ENCODE measurements around the gene IRS4.

The IRS4 gene

DNA sequence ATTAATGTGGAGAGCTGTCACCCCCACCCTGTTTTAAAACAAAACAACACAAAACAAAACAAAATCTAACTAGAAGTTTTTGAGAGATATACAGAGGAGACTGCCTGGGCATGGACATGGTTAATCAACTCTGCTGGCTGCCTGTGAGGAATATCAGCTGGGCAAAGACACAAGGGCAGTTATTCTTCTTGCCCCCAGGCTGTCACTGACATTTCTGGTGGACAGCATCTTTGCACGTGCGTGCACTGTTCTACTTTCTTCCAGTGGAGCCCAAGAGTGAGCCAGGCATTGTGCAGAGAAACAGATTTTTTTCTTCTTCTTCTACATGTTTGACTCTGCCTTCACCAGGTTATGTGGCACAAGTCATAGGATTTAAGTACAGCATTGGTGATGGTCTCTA lies 13.8 kb downstream of the IRS4 start:
- Histone ChIP-seq H3K4me1 (ENCODE audit: control insufficient read depth, insufficient read depth, low read length) (peaks cover 26% of the 10 kb centered on the region), H3K4me3 (ENCODE audit: low read depth, low read length) (no peak overlapping the region), H3K36me3 (ENCODE audit: control insufficient read depth, insufficient read depth, low read length) (no peaks in the 10 kb centered on the region), H3K9me3 (ENCODE audit: control insufficient read depth, insufficient read depth, low read length) (no peaks in the 10 kb centered on the region), H3K27me3 (ENCODE audit: control insufficient read depth, insufficient read depth, low read length) (no peaks in the 10 kb centered on the region), H3K9ac (ENCODE audit: low read depth, low read length) (peak overlapping the region; percentile 16)

DNA sequence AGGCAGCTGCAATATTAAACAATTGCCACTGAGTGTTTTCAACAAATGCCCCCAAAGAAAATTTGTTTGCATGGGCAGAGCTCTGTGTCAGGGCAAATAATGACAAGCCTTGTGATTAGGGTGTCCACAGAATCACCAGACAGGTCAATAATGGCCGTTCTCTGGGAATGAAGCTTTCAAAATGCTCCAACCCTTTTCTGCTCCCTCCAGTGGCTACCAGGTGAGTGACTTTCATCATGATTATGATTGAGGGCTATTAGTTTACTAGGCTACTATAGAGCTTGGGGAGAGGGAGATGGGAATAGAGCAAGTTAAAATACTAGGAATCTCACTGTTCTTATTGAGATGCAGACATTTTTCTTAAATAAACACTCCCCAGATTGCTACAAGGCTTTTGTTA lies 23.5 kb downstream of the IRS4 start:
- Histone ChIP-seq H3K9ac (ENCODE audit: low read depth, low read length) (no peak overlapping the region), H3K36me3 (ENCODE audit: control insufficient read depth, insufficient read depth, low read length) (no peaks in the 10 kb centered on the region), H3K4me3 (ENCODE audit: low read depth, low read length) (no peak overlapping the region), H3K4me1 (ENCODE audit: control insufficient read depth, insufficient read depth, low read length) (peaks cover 3% of the 10 kb centered on the region), H3K9me3 (ENCODE audit: control insufficient read depth, insufficient read depth, low read length) (no peaks in the 10 kb centered on the region), H3K27me3 (ENCODE audit: control insufficient read depth, insufficient read depth, low read length) (no peaks in the 10 kb centered on the region)

DNA sequence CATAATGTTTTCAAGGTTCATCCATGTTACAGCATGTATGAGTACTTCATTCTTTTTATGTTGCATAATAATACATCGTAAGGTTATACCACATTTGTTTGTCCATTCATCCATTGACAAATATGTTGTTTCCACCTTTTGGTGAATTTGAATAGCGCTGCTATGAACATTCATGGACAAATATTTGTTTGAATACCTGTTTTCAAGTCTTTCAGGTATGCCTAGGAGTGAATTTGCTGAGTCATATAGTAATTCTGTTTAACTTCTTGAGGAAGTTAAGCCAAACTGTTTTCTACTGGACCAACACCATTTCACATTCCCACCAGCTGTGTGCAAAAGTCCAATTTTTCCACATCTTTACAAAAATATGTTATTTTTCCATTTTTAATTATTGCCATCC lies 31.5 kb downstream of the IRS4 start:
- no peaks in the 10 kb centered on the region for H3K9me3 ChIP-seq (ENCODE audit: control insufficient read depth, insufficient read depth, low read length)
- H3K36me3 ChIP-seq (ENCODE audit: control insufficient read depth, insufficient read depth, low read length), result no peaks in the 10 kb centered on the region
- no peak overlapping the region for H3K4me3 ChIP-seq (ENCODE audit: low read depth, low read length)
- H3K4me1 ChIP-seq (ENCODE audit: control insufficient read depth, insufficient read depth, low read length), result no peaks in the 10 kb centered on the region
- no peak overlapping the region for H3K9ac ChIP-seq (ENCODE audit: low read depth, low read length)
- no peaks in the 10 kb centered on the region for H3K27me3 ChIP-seq (ENCODE audit: control insufficient read depth, insufficient read depth, low read length)

DNA sequence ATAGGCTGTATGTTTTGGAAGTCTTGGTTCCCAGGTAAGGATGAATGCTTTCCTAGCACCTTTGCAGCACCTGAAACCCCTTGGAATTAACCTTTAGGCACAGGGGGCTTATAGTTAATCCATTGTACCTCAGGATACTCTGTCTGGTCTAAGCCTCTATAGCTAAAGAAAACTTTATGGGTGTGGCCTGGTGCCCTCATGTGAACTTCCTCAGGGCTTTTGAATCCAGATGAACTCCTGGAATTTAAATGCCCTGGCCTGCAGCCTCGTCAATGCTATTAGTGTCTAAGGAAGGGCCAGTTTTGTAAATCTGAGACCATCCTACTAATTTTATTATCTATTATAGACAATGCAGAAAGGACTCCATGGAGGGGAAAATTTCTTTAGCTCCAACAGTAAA lies 33.8 kb downstream of the IRS4 start:
- Histone ChIP-seq H3K9me3 (ENCODE audit: control insufficient read depth, insufficient read depth, low read length) (no peaks in the 10 kb centered on the region), H3K9ac (ENCODE audit: low read depth, low read length) (no peak overlapping the region), H3K27me3 (ENCODE audit: control insufficient read depth, insufficient read depth, low read length) (no peaks in the 10 kb centered on the region), H3K4me3 (ENCODE audit: low read depth, low read length) (no peak overlapping the region), H3K36me3 (ENCODE audit: control insufficient read depth, insufficient read depth, low read length) (no peaks in the 10 kb centered on the region), H3K4me1 (ENCODE audit: control insufficient read depth, insufficient read depth, low read length) (no peaks in the 10 kb centered on the region)

DNA sequence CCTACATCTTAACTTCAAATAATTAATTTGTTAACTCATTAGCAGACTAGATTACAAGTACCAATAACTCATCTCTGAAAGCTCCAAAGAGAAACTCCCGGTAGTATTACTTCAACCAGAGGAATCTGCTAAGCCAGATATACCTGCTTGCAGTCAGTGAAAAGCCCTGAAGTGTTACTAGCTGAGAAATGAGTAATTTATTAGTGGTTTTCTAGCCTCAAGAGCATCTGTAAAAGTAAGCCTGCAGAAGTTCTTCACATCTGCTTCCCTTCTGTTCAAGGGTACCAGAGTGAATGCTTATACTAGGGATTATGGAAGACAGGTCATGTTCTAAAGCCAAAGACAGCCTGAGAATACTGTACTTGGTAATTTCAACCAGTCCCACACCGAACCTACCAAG lies 34.7 kb downstream of the IRS4 start:
- H3K4me1 ChIP-seq (ENCODE audit: control insufficient read depth, insufficient read depth, low read length), result no peaks in the 10 kb centered on the region
- no peak overlapping the region for H3K4me3 ChIP-seq (ENCODE audit: low read depth, low read length)
- H3K36me3 ChIP-seq (ENCODE audit: control insufficient read depth, insufficient read depth, low read length), result no peaks in the 10 kb centered on the region
- no peaks in the 10 kb centered on the region for H3K9me3 ChIP-seq (ENCODE audit: control insufficient read depth, insufficient read depth, low read length)
- H3K9ac ChIP-seq (ENCODE audit: low read depth, low read length), result no peak overlapping the region
- no peaks in the 10 kb centered on the region for H3K27me3 ChIP-seq (ENCODE audit: control insufficient read depth, insufficient read depth, low read length)

DNA sequence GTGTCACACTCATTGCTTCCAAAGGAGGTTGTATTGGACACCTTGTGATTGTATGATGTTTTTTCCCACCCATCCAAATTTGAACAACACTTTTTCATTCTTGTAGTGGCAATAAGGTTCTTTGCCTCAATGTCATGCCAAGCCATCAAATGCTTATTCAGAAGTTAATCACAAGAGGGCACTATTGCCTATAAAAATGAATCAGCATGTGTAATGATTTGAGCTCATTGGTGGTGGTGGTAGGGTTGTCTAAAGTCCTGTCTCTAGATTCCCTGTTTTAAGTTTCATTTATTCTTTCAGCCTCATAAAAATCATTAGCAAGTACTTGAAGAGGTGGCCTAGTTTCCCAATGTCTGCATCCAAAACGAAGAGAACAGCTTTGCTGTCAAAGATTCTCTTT lies 37.0 kb downstream of the IRS4 start:
- Histone ChIP-seq H3K9ac (ENCODE audit: low read depth, low read length) (no peak overlapping the region), H3K4me3 (ENCODE audit: low read depth, low read length) (no peak overlapping the region), H3K9me3 (ENCODE audit: control insufficient read depth, insufficient read depth, low read length) (no peaks in the 10 kb centered on the region), H3K36me3 (ENCODE audit: control insufficient read depth, insufficient read depth, low read length) (peaks cover 7% of the 10 kb centered on the region), H3K27me3 (ENCODE audit: control insufficient read depth, insufficient read depth, low read length) (no peaks in the 10 kb centered on the region), H3K4me1 (ENCODE audit: control insufficient read depth, insufficient read depth, low read length) (no peaks in the 10 kb centered on the region)

DNA sequence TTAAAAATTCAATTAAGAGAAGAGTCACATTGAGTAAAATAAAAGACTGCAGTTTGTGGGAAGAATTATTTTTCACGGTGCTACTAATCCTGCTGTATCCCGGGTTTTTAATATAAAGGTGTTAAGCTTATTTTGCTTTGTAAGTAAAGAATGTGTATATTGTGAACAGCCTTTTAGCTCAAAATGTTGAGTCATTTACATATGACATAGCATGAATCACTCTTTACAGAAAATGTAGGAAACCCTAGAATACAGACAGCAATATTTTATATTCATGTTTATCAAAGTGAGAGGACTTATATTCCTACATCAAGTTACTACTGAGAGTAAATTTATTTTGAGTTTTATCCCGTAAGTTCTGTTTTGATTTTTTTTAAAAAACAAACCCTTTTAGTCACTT lies 39.7 kb downstream of the IRS4 start:
- Histone ChIP-seq H3K4me3 (ENCODE audit: low read depth, low read length) (no peak overlapping the region), H3K9me3 (ENCODE audit: control insufficient read depth, insufficient read depth, low read length) (no peaks in the 10 kb centered on the region), H3K9ac (ENCODE audit: low read depth, low read length) (no peak overlapping the region), H3K36me3 (ENCODE audit: control insufficient read depth, insufficient read depth, low read length) (peaks cover 7% of the 10 kb centered on the region), H3K27me3 (ENCODE audit: control insufficient read depth, insufficient read depth, low read length) (no peaks in the 10 kb centered on the region), H3K4me1 (ENCODE audit: control insufficient read depth, insufficient read depth, low read length) (no peaks in the 10 kb centered on the region)
